ENCODE results near the gene DDX20.
A peak's percentile ranks its signal among the peaks of the same experiment; 100 is the strongest.

DDX20 gene

DNA sequence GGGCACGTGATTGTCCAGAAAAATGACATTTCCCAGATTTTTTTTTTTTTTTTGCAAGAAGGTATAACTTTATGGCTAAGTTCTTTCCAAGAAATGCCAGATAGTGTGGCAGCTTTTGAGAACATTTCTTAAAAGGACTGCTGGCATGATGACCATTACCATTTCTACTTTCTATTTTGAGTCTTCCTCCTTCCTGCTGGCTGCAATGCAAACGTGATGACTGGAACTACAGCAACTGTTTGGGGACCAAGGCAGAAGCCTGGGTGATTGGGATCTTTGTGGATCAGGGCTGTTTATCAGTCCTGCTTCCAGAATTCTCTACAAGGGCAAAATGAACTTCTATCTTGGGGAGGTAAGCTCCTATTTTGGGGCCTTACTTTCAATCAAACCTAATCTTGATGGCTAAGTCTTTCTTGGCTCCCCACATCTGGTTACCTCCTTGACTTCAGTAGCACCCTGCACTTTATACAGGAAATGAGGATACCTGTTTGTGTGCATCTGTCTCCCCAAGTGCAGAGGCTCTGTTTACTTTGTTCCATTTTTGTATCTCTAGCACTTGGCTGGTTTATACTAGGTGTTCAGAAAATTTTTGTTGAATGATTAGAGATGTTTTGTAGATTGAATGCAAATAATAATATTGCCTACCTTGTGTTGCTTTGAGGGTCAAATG is 3.7 kb upstream of the DDX20 start:
- no peak for DNase-seq

DNA sequence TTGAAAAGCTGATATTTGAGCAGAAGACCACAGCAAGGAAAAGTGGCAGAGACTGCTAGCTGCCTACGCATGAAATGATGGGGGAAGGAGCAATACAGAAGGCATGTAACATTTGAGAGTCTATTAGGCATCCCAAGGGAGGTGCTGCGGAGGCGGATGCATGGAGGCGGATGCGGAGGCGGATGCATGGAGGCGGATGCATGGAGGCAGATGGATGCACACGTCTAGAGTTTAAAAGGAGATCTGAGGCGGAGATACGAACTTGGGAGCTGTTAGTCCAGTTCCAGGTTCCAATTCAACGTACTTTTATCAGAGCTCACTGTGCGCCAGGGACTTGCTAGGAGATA is 744 bp upstream of the DDX20 start:
- peak; percentile 66 for DNase-seq

DNA sequence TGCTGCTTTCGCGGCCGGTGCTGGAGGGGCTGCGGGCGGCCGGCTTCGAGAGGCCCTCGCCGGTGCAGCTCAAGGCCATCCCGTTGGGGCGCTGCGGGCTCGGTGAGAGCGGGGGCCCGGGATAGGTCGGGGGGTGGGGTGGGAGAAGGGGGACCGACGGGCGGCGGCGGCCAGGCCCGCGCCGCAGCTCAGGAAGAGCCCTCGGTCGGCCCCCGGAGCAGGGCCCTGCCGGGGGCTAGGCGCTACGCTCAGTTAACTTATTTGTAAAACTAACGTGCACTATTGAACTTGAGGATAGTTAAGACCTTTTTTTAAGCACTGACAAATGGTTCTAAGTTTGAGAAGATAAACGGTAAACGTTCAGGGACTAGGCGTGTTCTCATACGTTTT is 418 bp downstream of the DDX20 start:
- DNase-seq = no peak

- DNase-seq = no peak
These were observed 2.7 kb downstream of the DDX20 start for GRCh38 chr1:111758373-111758772.

GRCh38 chr1:111761717-111762116 is 6.0 kb downstream of the DDX20 start:
- no peak for DNase-seq

- DNase-seq = no peak
These were observed 6.6 kb downstream of the DDX20 start for GRCh38 chr1:111762332-111762731.

GRCh38 chr1:111768023-111768422 is 12.3 kb downstream of the DDX20 start:
- no peak for DNase-seq

- no peak for DNase-seq
These were observed 12.9 kb downstream of the DDX20 start for GRCh38 chr1:111768625-111769024.

DNA sequence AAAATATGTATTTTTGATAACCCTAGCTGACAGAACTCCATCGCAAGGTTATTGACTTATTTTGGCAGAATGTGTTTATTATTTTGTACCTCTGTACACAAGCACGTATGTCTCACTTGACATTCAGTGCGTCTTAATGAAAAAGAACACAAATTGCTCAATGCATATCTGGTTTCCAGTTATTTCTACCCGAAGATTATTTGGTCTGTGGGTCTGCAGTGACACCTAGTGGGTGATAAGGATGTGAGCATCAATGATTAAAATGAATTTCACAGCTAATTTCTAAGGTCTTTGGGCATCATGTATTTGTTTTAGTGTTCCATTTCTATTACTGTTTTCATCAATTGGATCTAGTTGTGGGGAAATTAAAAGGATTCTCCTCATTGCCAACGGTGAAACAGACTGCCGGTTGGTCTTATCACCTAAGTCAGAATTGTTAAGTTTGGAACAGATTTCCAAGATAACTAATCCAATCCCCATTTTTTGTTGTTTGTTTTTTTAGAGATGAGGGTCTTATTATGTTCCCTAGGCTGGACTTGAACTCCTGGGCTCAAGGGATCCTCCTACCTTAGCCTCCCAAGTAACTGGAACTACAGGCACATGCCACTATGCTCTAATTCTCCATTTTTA is 13.9 kb downstream of the DDX20 start:
- peak; percentile 64 for DNase-seq

DNA sequence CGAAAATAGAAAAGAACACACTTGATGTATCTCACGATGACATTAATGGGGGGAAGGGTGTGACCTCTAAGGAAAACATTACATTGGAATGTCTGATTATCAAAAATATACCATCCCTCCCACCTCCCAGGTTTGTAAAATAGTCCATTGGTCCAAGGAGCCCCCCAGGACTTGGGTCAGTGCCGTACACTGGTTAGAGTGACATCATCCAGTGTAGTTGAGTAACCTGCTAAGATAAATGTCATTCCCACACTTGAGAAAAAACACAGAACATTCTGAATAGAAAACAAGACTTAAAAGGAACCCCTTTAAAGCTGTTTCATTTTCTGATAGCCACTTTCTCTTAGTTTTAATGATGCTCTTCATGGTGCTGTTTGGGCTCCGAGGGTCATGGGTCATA is 15.2 kb downstream of the DDX20 start:
- DNase-seq = no peak

DNA sequence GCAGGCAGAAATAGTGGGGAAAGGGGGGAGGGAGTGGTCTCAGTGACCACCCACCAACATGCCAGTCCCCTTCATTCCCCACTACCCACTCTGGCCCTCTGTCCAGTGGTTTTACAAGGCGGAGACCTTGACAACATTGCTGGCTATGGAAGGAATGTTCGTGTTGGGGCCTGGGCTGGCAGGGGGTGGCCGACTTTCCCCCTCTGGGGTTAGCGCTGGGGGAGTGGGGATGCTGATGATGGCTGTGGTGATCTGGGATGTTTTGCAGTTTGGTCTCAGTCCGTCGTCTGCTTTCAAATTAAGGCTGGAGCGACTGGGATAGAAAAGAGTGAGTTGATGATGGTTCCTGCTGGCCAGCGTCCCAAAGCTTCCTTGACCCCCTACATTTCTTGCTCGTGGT is 20.3 kb downstream of the DDX20 start:
- DNase-seq = no peak

DNA sequence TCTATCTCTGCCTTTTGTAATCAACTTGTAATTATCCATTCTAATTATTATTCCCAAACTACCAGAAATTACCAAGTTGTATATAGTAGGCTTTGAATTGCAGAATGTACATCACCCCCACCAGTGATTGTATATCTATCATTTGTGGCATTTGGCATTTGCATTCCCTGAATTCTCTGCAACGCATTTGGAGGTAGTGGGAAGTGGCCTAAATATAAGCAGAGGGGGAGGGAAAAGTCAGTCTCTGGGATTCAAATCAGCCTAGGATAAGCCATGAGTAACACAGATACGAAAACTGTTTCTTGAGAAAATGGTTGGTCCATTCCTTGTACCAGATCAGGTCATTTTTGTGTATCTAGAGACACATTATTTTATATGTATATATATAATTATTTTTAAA is 20.7 kb downstream of the DDX20 start:
- DNase-seq = no peak

DNA sequence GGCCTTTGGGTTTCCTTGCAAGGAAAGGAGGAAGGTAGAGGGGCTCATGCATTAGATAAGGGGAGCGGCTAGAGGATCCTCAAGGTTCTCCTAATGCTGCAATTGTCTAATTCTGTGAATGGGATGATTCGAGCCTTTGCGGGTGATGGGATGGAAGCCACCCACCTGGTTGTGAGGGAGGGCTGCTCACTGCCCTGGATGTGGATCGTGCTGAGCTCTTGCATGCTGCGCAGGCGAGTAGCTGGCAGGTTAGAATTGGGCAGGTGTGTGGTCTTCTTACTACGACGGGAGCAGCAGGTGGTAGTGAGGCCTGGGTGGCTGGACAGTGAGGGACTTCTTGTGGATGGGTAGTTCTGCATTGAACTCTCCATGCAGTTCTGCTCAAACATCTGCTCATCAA is 21.2 kb downstream of the DDX20 start:
- DNase-seq = no peak

DNA sequence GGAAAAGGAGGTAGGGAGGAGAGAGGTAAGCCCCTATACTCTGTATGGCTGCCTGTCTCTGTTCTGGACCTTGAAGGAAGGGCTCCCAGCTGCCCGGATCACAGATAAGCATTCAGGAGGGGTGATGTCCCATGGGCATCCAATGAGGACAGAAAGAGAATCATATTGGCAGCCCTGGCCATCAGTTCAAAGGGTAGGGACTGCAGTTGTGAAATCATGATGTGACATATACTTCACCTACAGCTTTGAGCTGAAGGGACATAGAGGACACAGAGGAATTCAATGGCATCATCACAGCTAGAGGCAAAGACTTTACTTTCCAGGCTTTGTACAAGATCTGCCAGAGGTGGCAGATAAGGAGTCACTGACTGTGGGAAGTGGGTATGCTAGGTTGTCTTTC is 21.6 kb downstream of the DDX20 start:
- DNase-seq = no peak

GRCh38 chr1:111778066-111778465 is 22.4 kb downstream of the DDX20 start:
- DNase-seq = no peak

DNA sequence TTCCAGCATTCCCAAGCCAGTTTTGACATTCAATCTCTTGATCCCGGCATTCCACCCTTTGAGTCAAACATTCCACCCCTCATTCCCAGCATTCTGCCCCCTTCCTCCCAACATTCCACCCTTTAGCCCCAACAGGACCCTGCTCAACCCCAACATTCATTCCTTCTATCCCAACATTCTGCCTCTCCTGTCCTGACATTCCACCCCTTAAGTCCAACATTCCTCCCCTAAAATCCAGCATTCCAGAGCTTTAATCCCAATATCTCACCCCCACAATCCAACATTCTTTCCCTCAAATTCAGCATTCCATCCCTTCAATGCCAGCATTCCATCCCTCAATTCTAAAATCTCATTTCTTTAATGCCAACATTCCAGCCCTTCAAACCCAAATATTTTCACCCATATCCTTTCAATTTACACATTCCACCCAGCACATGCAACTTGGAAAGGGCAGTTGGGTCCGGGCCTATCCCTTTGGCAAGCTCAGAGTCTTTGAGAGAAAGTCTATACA is 22.9 kb downstream of the DDX20 start:
- no peak for DNase-seq

DNA sequence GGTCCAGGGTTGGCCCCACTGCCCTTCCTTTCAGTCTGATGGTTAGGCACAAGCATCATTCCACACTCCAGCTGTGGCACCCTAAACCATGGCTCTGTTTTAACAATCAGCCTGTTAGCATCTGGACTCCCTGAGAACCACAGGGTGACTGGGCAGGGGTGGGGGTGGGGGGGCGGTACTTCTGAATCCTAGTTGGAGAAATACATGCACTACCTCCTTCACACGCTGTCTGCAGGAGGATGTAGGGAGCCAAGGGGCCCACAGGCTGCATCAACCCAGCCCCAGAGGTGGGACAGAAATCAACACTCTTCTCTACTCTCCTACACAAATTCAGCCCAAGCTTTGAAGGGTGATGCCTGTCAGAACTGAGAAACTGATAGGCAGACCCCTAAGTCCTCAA is 23.8 kb downstream of the DDX20 start:
- no peak for DNase-seq

DNA sequence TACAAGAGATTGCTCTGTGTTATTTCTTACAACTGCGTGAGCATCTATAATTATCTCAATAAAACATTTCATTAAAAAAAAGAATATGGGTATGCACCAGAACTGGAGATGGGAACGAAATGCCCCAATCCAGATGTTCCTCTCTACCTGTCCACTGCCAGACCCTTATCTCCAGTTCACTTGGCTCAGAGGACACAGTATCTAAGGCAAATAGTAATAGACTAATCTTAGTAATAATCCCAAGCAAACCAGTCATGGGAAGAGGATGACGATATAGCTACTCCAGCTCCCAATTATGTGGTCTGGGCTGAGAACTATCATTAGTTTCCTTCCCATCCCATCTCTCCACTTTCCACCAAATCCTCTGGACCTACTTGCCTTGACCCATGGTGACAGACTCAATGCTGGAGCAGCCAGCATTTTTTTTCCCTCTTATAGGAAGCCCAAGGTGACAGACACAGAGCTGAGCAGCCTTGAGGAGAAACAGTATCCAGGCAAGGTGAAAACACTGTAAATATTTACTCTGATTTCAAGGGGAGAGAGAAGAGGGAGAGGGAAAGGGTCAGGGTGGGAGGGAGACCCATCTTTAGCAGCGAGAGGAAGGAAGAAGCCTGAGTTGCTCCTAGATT is 28.7 kb downstream of the DDX20 start:
- DNase-seq = no peak

- no peak for DNase-seq
These were observed 31.0 kb downstream of the DDX20 start for GRCh38 chr1:111786669-111787207.

GRCh38 chr1:111789142-111789541 is 33.4 kb downstream of the DDX20 start:
- no peak for DNase-seq

GRCh38 chr1:111789666-111790316 is 34.1 kb downstream of the DDX20 start:
- peak; percentile 43 for DNase-seq

GRCh38 chr1:111791776-111792175 is 36.1 kb downstream of the DDX20 start:
- no peak for DNase-seq

GRCh38 chr1:111792249-111792648 is 36.5 kb downstream of the DDX20 start:
- no peak for DNase-seq

GRCh38 chr1:111793923-111794322 is 38.2 kb downstream of the DDX20 start:
- no peak for DNase-seq

Data from midbrain (tissue), 1 donor.